GM12892 (cell line): ENCODE data around the gene MACROD2.
"Not testable (repeated sequence)": the region's sequence is repeated elsewhere in the genome, so short reads cannot be mapped to it uniquely, and the experiment has no call there.

Experiments used
- POLR2A ChIP-seq: IDR thresholded peaks from 2 replicates; pipeline ENCODE4 v1.6.1; 2011; ENCODE audit warnings: low read depth, low read length, control low read depth
- POLR2AphosphoS5 ChIP-seq: IDR thresholded peaks from 2 replicates; pipeline ENCODE4 v1.6.1; 2011; ENCODE audit warnings: low read depth, low read length, control low read depth

GRCh38 chr20:13991955-13992354 lies 3.4 kb upstream of the MACROD2 start:
- TF ChIP-seq POLR2A, POLR2AphosphoS5: not testable (repeated sequence)
